IMR-90 (cell line): ENCODE data around the gene NFYC. TPM values are rescaled to one million over a fixed set of nuclear protein-coding genes. Genes with fewer than 3 reads are reported as not detected.

Source experiments
- ATAC-seq: fragments of 200-7000 bp; cut with Tn5 transposase; 2 replicates; pipeline ENCODE4 v1.9.1; 2020; ENCODE audit warnings: low read depth, mild to moderate bottlenecking, moderate library complexity
- BruUV-seq: library from RNA; stranded (reverse); fragments of 400-500 nt; replicated peaks from 2 replicates; lab custom pipeline; 2021; lab: Mats Ljungman, UMichigan
- CTCF ChIA-PET: fragments of 300-600 bp; formaldehyde crosslinking; extraction: SDS; loops from one replicate; lab custom pipeline; 2021; ENCODE audit warnings: antibody characterized with exemption; lab: Yijun Ruan, JAX
- POLR2A ChIA-PET: fragments of 300-600 bp; sonication (Branson Sonifier 250); formaldehyde crosslinking; loops from one replicate; lab custom pipeline; 2022; ENCODE audit warnings: antibody characterized with exemption; ENCODE audit not compliant: unreplicated experiment; lab: Charles Lee
- DNase-seq: peaks from one replicate; pipeline ENCODE4 v3.0.0; 2013
- H2AFZ ChIP-seq: replicated peaks from 2 replicates; pipeline ENCODE3; 2013; ENCODE audit warnings: low read length, mild to moderate bottlenecking; ENCODE audit not compliant: poor library complexity
- H2AK5ac ChIP-seq: 2 replicates; pipeline ENCODE4 v1.6.1; 2013; ENCODE audit warnings: low read depth, low read length, inconsistent platforms
- H2AK9ac ChIP-seq: replicated peaks from 2 replicates; pipeline ENCODE3; 2013; ENCODE audit warnings: mild to moderate bottlenecking, low read depth, low read length, moderate library complexity; ENCODE audit not compliant: poor library complexity
- H2BK120ac ChIP-seq: 2 replicates; pipeline ENCODE4 v1.6.1; 2013; ENCODE audit warnings: low read depth, low read length, inconsistent platforms
- H2BK15ac ChIP-seq: 3 replicates; pipeline ENCODE4 v1.6.1; 2013; ENCODE audit warnings: low read depth, low read length, inconsistent platforms
- H2BK20ac ChIP-seq: 2 replicates; pipeline ENCODE4 v1.6.1; 2013; ENCODE audit warnings: low read depth, mild to moderate bottlenecking, inconsistent platforms, low read length, moderate library complexity
- H2BK5ac ChIP-seq: 2 replicates; pipeline ENCODE4 v1.6.1; 2013; ENCODE audit warnings: mild to moderate bottlenecking, low read depth, low read length, inconsistent platforms; ENCODE audit not compliant: poor library complexity, severe bottlenecking
- H3K14ac ChIP-seq: replicated peaks from 2 replicates; pipeline ENCODE4 v1.6.1; 2013; ENCODE audit warnings: low read depth, low read length, inconsistent platforms
- H3K18ac ChIP-seq: 2 replicates; pipeline ENCODE4 v1.6.1; 2013; ENCODE audit warnings: low read depth, low read length, control low read depth
- H3K23ac ChIP-seq: 2 replicates; pipeline ENCODE4 v1.6.1; 2013; ENCODE audit warnings: low read depth, low read length, inconsistent platforms
- H3K27ac ChIP-seq: 2 replicates; pipeline ENCODE4 v1.5.1; 2013; ENCODE audit warnings: mild to moderate bottlenecking, control low read depth, low read length; ENCODE audit not compliant: insufficient read depth
- H3K27me3 ChIP-seq: 2 replicates; pipeline ENCODE4 v1.6.1; 2013; ENCODE audit warnings: low read length; ENCODE audit not compliant: control insufficient read depth, insufficient read depth
- H3K36me3 ChIP-seq: 2 replicates; pipeline ENCODE4 v1.6.1; 2013; ENCODE audit warnings: low read length, mixed read lengths; ENCODE audit not compliant: control insufficient read depth, insufficient read depth
- H3K4ac ChIP-seq: 2 replicates; pipeline ENCODE4 v1.6.1; 2013; ENCODE audit warnings: low read depth, low read length, inconsistent platforms
- H3K4me1 ChIP-seq: 2 replicates; pipeline ENCODE4 v1.6.1; 2013; ENCODE audit warnings: low read length, mixed read lengths; ENCODE audit not compliant: control insufficient read depth, insufficient read depth
- H3K4me2 ChIP-seq: 2 replicates; pipeline ENCODE4 v1.6.1; 2013; ENCODE audit warnings: low read depth, mild to moderate bottlenecking, control low read depth, low read length, moderate library complexity
- H3K4me3 ChIP-seq: 2 replicates; pipeline ENCODE4 v1.5.1; 2013; ENCODE audit warnings: low read depth, mild to moderate bottlenecking, control low read depth, low read length, moderate library complexity; ENCODE audit not compliant: insufficient read depth
- H3K56ac ChIP-seq: 2 replicates; pipeline ENCODE4 v1.6.1; 2013; ENCODE audit warnings: low read length, inconsistent platforms; ENCODE audit not compliant: insufficient read depth; ENCODE audit errors: extremely low read depth
- H3K79me1 ChIP-seq, 2 experiments: 2 replicates each; pipeline ENCODE4 v1.6.1; 2013; ENCODE audit warnings: low read length in 2 of 2, inconsistent platforms in 1 of 2, low read depth in 1 of 2
- H3K9ac ChIP-seq: 2 replicates; pipeline ENCODE4 v1.6.1; 2013; ENCODE audit warnings: low read depth, low read length, control low read depth
- H3K9me1 ChIP-seq: 2 replicates; pipeline ENCODE4 v1.6.1; 2013; ENCODE audit warnings: low read length, inconsistent platforms; ENCODE audit not compliant: insufficient read depth
- H3K9me3 ChIP-seq: 2 replicates; pipeline ENCODE4 v1.6.1; 2013; ENCODE audit warnings: low read length; ENCODE audit not compliant: control insufficient read depth, insufficient read depth
- H4K20me1 ChIP-seq: 2 replicates; pipeline ENCODE4 v1.6.1; 2013; ENCODE audit warnings: low read length, inconsistent platforms; ENCODE audit not compliant: insufficient read depth
- H4K5ac ChIP-seq: 2 replicates; pipeline ENCODE4 v1.6.1; 2013; ENCODE audit warnings: mild to moderate bottlenecking, low read depth, low read length, control low read depth
- H4K8ac ChIP-seq, 2 experiments: 2 replicates each; pipeline ENCODE4 v1.6.1; 2013; ENCODE audit warnings: low read depth in 2 of 2, low read length in 2 of 2, control low read depth in 1 of 2, inconsistent platforms in 1 of 2
- H4K91ac ChIP-seq: 2 replicates; pipeline ENCODE4 v1.6.1; 2013; ENCODE audit warnings: low read depth, low read length, inconsistent platforms; ENCODE audit not compliant: insufficient read depth
- BHLHE40 ChIP-seq: fragments of 150-350 bp; IDR thresholded peaks from 2 replicates; pipeline ENCODE4 v1.6.1; 2016; ENCODE audit warnings: mild to moderate bottlenecking, low read depth, low read length
- CEBPB ChIP-seq: IDR thresholded peaks from 2 replicates; pipeline ENCODE4 v1.6.1; 2012; ENCODE audit warnings: low read depth, low read length, improper control_type of control experiment
- CHD1 ChIP-seq: IDR thresholded peaks from 2 replicates; pipeline ENCODE4 v1.6.1; 2012; ENCODE audit warnings: low read depth, low read length, improper control_type of control experiment
- CTCF ChIP-seq: conservative IDR thresholded peaks from 2 replicates; pipeline ENCODE4 v1.5.1; 2012; ENCODE audit warnings: mild to moderate bottlenecking, low read depth, low read length, improper control_type of control experiment
- ELK1 ChIP-seq: fragments of 150-350 bp; IDR thresholded peaks from 2 replicates; pipeline ENCODE4 v1.6.1; 2016; ENCODE audit warnings: low read depth, mild to moderate bottlenecking, low read length, moderate library complexity, borderline replicate concordance
- FOS ChIP-seq: fragments of 150-350 bp; IDR thresholded peaks from 2 replicates; pipeline ENCODE4 v1.6.1; 2016; ENCODE audit warnings: low read depth, low read length
- MAZ ChIP-seq: IDR thresholded peaks from 2 replicates; pipeline ENCODE4 v1.6.1; 2012; ENCODE audit warnings: low read depth, mild to moderate bottlenecking, low read length, improper control_type of control experiment, moderate library complexity, borderline replicate concordance
- MXI1 ChIP-seq: IDR thresholded peaks from 2 replicates; pipeline ENCODE4 v1.6.1; 2012; ENCODE audit warnings: low read depth, mild to moderate bottlenecking, low read length, moderate library complexity, borderline replicate concordance
- NFE2L2 ChIP-seq: fragments of 150-350 bp; IDR thresholded peaks from 2 replicates; pipeline ENCODE4 v1.6.1; 2016; ENCODE audit warnings: low read depth, mild to moderate bottlenecking, low read length
- POLR2A ChIP-seq: IDR thresholded peaks from 2 replicates; pipeline ENCODE4 v1.6.1; 2012; ENCODE audit warnings: mild to moderate bottlenecking, low read depth, low read length
- RAD21 ChIP-seq: IDR thresholded peaks from 2 replicates; pipeline ENCODE4 v1.6.1; 2012; ENCODE audit warnings: low read length, improper control_type of control experiment
- RCOR1 ChIP-seq: IDR thresholded peaks from 2 replicates; pipeline ENCODE4 v1.6.1; 2012; ENCODE audit warnings: mild to moderate bottlenecking, low read length, improper control_type of control experiment; ENCODE audit not compliant: insufficient replicate concordance
- RFX5 ChIP-seq: IDR thresholded peaks from 2 replicates; pipeline ENCODE4 v1.8.0; 2012; ENCODE audit warnings: low read depth, mild to moderate bottlenecking, low read length, moderate library complexity
- SMC3 ChIP-seq: fragments of 150-350 bp; IDR thresholded peaks from 2 replicates; pipeline ENCODE4 v1.6.1; 2016; ENCODE audit warnings: low read depth, mild to moderate bottlenecking, antibody characterized with exemption, low read length, moderate library complexity
- USF2 ChIP-seq: fragments of 150-350 bp; IDR thresholded peaks from 2 replicates; pipeline ENCODE4 v1.6.1; 2017; ENCODE audit warnings: mild to moderate bottlenecking, antibody characterized with exemption, low read length, low read depth
- WGBS, 2 experiments: methylation state at CpG; one replicate each; pipeline versions ENCODE4 v1.1.5 to v1.1.7; 2013; ENCODE audit warnings: missing lambda C conversion rate in 2 of 2; ENCODE audit not compliant: insufficient read length in 1 of 2; ENCODE audit errors: extremely low coverage in 2 of 2; 5-methylcytosine and 5-hydroxymethylcytosine counted together
- dilution Hi-C: fragments of 300-500 bp; cut with HindIII; formaldehyde crosslinking; loops from one replicate; pipeline ENCODE4 v1.14.3; 2018; ENCODE audit warnings: low sequenced_read_pairs; ENCODE audit not compliant: unreplicated experiment
- in situ Hi-C: fragments of 300-500 bp; cut with MboI; formaldehyde crosslinking; loops from 3 replicates; pipeline ENCODE4 v1.14.3; 2019; ENCODE audit warnings: low sequenced_read_pairs, inconsistent platforms, mixed read lengths
- intact Hi-C: fragments of 100-400 bp; cut with micrococcal nuclease; formaldehyde crosslinking; loops from 2 replicates; pipeline ENCODE4 v1.10.0; 2022
- polyA plus RNA-seq, 3 experiments: library from polyadenylated mRNA; depleted of rRNA; stranded (reverse); fragments of >200 nt; gene quantifications; 2 replicates each; pipeline ENCODE4 v1.2.3, GENCODE V29; 2012; ENCODE audit warnings: low replicate concordance in 1 of 3
- total RNA-seq: library from RNA; depleted of rRNA; stranded (reverse); fragments of >200 nt; gene quantifications from 2 replicates; pipeline ENCODE4 v1.2.3, GENCODE V29; 2012

NFYC gene
- total and polyA plus RNA-seq, 2 of the 4 experiments (the other 2 are of a cell fraction) = 45.2 to 62.2 TPM

- Histone ChIP-seq H3K36me3 (peaks cover 51% of the 10 kb centered on the region), H3K18ac (no peak overlapping the region), H4K91ac (no peak overlapping the region), H3K4ac (no peak overlapping the region), H3K9ac (no peak overlapping the region), H3K9me3 (no peaks in the 10 kb centered on the region), H4K5ac (no peak overlapping the region), H3K4me1 (peaks cover 2% of the 10 kb centered on the region; the same call in 1 of the 2 replicates), H4K20me1 (no peaks in the 10 kb centered on the region), H3K79me1 (no peaks in the 10 kb centered on the region), H2BK15ac (no peak overlapping the region), H3K23ac (no peak overlapping the region), H3K4me3 (no peak overlapping the region), H3K4me2 (no peak overlapping the region), H2AK5ac (no peak overlapping the region), H2BK20ac (no peak overlapping the region), H2BK120ac (no peak overlapping the region), H3K27me3 (no peaks in the 10 kb centered on the region), H3K9me1 (peaks cover 10% of the 10 kb centered on the region; the same call in 1 of the 2 replicates), H4K8ac (no peak overlapping the region), H3K56ac (no peak overlapping the region), H2AK9ac (no peak overlapping the region), H2AFZ (no peak overlapping the region), H3K14ac (no peak overlapping the region), H3K27ac (no peak overlapping the region), H2BK5ac (no peak overlapping the region)
- POLR2A ChIA-PET = no interaction called here
- dilution Hi-C loops = no loop called here
- WGBS, 2 experiments = no CpG with 5 or more reads among the region's 7 CpGs
- intact Hi-C loops = no loop called here
- CTCF ChIA-PET = no interaction called here
- in situ Hi-C loops = no loop called here
- ATAC-seq (no peak), DNase-seq (no peak)
- no TSS peak for BruUV-seq
- TF ChIP-seq USF2 (no peak), CTCF (no peak), POLR2A (no peak), BHLHE40 (no peak), NFE2L2 (no peak), ELK1 (no peak), RCOR1 (no peak), FOS (no peak), MAZ (no peak), SMC3 (no peak), MXI1 (no peak), CHD1 (no peak), RAD21 (no peak), RFX5 (no peak), CEBPB (no peak)
Measured at GRCh38 chr1:40768146-40768990, 76.9 kb downstream of the NFYC start.
